ENCODE data around the gene SHISAL1. TPM values are rescaled to one million over a fixed set of nuclear protein-coding genes. Genes with fewer than 3 reads are reported as not detected.

SHISAL1 gene
- total and polyA plus RNA-seq, 10 of the 15 experiments (the other 5 are each of a cell fraction or from before 2014, with no cell fraction given), result not detected

- no peak for TF ChIP-seq NFIC (IDR thresholded peaks at IDR 0.05; ENCODE audit: low read depth, low read length)
- no peak for TF ChIP-seq ZBTB4 (CRISPR knock-in tag; IDR thresholded peaks at IDR 0.05)
- no peak for TF ChIP-seq SREBF2 (IDR thresholded peaks at IDR 0.05; ENCODE audit: low read length)
- no peak for TF ChIP-seq MXI1 (IDR thresholded peaks at IDR 0.05; ENCODE audit: low read depth, low read length)
- no peak for TF ChIP-seq RBBP5 (conservative IDR thresholded peaks at IDR 0.05)
- TF ChIP-seq ZSCAN29 (IDR thresholded peaks at IDR 0.05), result no peak
- no peak for TF ChIP-seq POLR2AphosphoS5 (IDR thresholded peaks at IDR 0.05; ENCODE audit: low read length)
Measured at GRCh38 chr22:44274918-44275630, 37.7 kb downstream of the SHISAL1 start (continued).

DNA sequence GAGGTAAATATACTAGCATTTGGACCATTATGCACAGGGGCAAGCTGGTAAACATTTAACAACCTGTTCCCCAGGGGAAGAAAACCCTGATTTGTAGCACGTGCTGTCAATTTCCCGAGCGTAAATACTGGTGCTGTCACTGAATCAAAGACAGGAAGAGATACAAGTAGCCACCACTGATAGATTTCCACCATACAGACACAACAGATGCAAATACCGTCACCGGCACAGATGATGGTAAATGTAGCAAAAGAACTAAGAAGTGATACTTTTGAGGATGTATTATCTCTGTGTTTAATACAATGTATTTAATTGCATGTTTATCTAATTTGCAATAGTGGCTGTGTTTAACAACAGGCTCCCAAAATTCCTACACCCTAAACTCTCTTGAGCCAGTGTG, 39.6 kb downstream of the SHISAL1 start:
- H3K4me1 ChIP-seq (ENCODE audit: control insufficient read depth, insufficient read depth, low read length), result no peaks in the 10 kb centered on the region
- no peak overlapping the region for H3K27ac ChIP-seq (ENCODE audit: control insufficient read depth, insufficient read depth)
- no peak overlapping the region for H3K4me2 ChIP-seq (ENCODE audit: control insufficient read depth, insufficient read depth)
- ChIA-PET RAD21 (ENCODE audit: unreplicated experiment) (no interaction called here), SMC1A (ENCODE audit: uncharacterized antibody, unreplicated experiment) (no interaction called here), POLR2A (interaction anchor here (0.6 kb wide), 1 partner anchor 1227 kb away, joined by 3 read pairs; no protein-coding TSS in a partner anchor), CTCF (no interaction called here)
- H3K36me3 ChIP-seq (ENCODE audit: control insufficient read depth in 2 of 2, insufficient read depth in 2 of 2, low read length in 1 of 2), result no peaks in the 10 kb centered on the region
- H3K9me3 ChIP-seq (replicated peaks; ENCODE audit: control insufficient read depth, insufficient read depth, low read length), result no peaks in the 10 kb centered on the region
- H3K27me3 ChIP-seq (replicated peaks in 1 of 2; ENCODE audit: control insufficient read depth in 2 of 2, insufficient read depth in 2 of 2, low read length in 1 of 2), result peaks cover 0 to 1% of the 10 kb centered on the region in 2 experiments; a peak in 1 of 4 replicates
- FAIRE-seq (no peak), ATAC-seq (no peak), DNase-seq (ENCODE audit: low read depth, low spot score) (no peak)
- intact Hi-C loops (cut with micrococcal nuclease; ENCODE audit: unreplicated experiment), result no loop called here
- peak in 1 of 2 experiments; percentile 20; a peak in 1 of 4 replicates for TF ChIP-seq BHLHE40 (IDR thresholded peaks at IDR 0.05; ENCODE audit: borderline replicate concordance in 1 of 2, low read depth in 2 of 2, low read length in 1 of 2)
- TF ChIP-seq SUZ12 (IDR thresholded peaks at IDR 0.05; ENCODE audit: unreplicated experiment), result no peak
- no peak for TF ChIP-seq RBBP5 (conservative IDR thresholded peaks at IDR 0.05)
- H2AFZ ChIP-seq (ENCODE audit: control insufficient read depth, low read depth, low read length), result no peak overlapping the region
- no peak overlapping the region for H3K4me3 ChIP-seq
- no peaks in the 10 kb centered on the region for H3K79me2 ChIP-seq (ENCODE audit: control insufficient read depth, insufficient read depth, low read length)
- no TSS peak for BruUV-seq (replicated peaks)
- WGBS (ENCODE audit: insufficient coverage, insufficient replicate concordance, low lambda C conversion rate, missing lambda C conversion rate), result 0% methylated on average over 5 of the region's 5 CpGs
- no peaks in the 10 kb centered on the region for H4K20me1 ChIP-seq (ENCODE audit: control insufficient read depth, insufficient read depth)
- no peak overlapping the region for H3K9ac ChIP-seq (ENCODE audit: control insufficient read depth, insufficient read depth, low read length)
- in situ Hi-C loops (cut with MboI), result no loop called here

All from GM12878 (cell line).